ENCODE measurements around the gene TUFM.
A peak's percentile ranks its signal among the peaks of the same experiment; 100 is the strongest.
"Not testable (repeated sequence)": the region's sequence is repeated elsewhere in the genome, so short reads cannot be mapped to it uniquely, and the experiment has no call there.

TUFM gene

DNA sequence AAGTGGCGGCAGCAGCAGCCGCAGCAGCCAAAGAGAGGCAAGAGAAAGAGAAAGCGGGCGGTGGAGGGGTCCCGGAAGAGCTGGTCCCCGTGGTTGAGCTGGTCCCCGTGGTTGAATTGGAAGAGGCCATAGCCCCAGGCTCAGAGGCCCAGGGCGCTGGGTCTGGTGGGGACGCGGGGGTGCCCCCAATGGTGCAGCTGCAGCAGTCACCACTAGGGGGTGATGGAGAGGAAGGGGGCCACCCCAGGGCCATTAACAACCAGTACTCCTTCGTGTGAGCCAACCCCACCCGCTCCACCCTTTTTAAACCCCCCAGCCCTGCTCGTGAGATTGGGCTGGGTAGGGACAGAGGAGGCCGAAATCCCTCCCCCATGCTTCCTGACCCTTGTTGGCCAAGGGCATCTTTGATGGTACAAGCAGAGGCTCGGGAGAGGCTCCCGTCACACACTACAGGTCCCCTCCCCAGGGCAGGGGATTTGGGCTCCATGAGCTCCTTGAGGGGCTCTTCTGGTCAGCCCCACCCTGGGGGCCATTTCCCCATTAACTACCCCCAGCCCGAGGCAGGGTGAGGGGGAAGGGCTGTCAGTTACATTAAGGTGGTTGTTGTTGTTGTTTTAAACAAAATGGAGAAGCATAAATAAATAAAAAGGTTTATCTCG lies 27.5 kb upstream of the TUFM start:
- no peak overlapping the region for H3K4me3 ChIP-seq (ENCODE audit: low read depth, low read length)
- TF ChIP-seq, protein P1, sequence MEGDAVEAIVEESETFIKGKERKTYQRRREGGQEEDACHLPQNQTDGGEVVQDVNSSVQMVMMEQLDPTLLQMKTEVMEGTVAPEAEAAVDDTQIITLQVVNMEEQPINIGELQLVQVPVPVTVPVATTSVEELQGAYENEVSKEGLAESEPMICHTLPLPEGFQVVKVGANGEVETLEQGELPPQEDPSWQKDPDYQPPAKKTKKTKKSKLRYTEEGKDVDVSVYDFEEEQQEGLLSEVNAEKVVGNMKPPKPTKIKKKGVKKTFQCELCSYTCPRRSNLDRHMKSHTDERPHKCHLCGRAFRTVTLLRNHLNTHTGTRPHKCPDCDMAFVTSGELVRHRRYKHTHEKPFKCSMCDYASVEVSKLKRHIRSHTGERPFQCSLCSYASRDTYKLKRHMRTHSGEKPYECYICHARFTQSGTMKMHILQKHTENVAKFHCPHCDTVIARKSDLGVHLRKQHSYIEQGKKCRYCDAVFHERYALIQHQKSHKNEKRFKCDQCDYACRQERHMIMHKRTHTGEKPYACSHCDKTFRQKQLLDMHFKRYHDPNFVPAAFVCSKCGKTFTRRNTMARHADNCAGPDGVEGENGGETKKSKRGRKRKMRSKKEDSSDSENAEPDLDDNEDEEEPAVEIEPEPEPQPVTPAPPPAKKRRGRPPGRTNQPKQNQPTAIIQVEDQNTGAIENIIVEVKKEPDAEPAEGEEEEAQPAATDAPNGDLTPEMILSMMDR (IDR thresholded peaks at IDR 0.05; ENCODE audit: borderline replicate concordance, insufficient read depth, low read depth, low read length): peak; percentile 88

DNA sequence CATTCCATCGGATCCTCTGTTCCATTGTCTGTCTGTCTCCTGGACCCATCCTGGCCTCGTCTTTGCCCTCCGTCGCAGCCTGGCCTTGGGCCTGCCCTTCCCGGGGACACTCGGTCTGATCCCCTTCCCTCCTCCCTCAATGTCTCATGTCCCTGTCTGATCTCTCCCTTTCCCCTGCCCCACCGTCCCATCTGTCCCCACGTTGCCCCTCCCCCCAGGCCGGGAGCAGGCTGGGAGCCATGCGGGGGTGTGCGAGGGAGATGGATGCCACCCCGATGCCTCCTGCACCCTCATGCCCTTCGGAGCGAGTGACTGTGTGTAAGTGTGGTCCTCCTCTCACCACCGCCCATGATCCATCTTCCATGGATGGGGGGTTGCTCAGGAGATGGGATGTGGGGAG lies 26.8 kb upstream of the TUFM start:
- TF ChIP-seq, protein P1 (IDR thresholded peaks at IDR 0.05; ENCODE audit: borderline replicate concordance, insufficient read depth, low read depth, low read length): no peak
- no peak overlapping the region for H3K4me3 ChIP-seq (ENCODE audit: low read depth, low read length)

DNA sequence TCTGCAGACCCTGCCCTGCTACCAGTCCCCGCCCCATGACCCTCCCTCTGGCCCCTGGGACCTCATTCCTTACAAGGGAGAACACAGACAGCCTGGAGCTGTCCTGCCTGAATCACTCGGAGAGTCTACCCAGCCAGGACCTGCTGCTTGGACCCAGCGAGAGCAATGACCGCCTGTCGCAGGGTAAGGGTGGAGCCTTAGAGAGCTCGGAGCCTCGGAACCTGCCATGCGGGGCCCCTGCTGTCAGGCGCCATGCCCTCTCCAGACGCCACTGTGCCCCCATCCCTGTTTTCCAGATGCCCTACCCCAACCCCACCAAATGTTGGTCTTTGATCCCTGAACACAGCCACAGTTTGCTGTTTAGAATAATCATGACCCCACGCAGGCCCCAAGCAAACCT lies 23.1 kb upstream of the TUFM start:
- no peak overlapping the region for H3K4me3 ChIP-seq (ENCODE audit: low read depth, low read length)
- TF ChIP-seq, protein P1 (IDR thresholded peaks at IDR 0.05; ENCODE audit: borderline replicate concordance, insufficient read depth, low read depth, low read length): no peak

DNA sequence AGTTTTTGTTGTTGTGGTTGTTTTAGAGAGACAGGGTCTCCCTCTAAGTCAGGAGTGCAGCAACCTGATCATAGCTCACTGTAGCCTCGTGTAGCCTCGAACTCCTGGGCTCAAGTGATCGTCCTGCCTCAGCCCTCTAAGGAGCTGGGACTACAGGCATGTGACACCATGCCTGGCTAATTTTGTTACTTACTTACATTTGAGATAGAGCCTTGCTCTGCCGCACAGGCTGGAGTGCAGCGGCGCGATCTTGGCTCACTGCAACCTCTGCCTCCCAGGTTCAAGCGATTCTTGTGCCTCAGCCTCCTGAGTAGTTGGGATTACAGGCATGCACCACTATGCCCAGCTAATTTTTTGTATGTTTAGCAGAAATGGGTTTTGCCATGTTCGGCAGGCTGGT lies 21.5 kb upstream of the TUFM start:
- not testable (repeated sequence) for H3K4me3 ChIP-seq (ENCODE audit: low read depth, low read length)

DNA sequence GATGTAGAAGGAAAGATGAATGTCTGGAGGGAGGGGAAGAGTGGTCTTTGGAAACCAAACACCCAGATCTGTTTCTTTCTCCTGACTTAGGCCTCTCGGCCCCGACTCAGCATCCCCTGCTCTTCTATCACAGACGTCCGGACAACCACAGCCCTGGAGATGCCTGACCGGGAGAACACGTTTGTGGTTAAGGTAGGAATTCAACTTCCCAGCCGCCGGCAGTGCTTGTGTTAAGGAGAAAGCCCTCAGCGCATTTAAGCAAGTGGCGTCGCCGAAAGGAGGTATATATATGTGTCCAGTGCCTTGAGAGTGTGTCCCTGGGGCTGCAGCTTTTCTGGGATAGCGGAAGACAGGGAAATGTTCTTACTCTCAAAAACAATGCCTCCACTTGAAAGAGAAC lies 21.1 kb upstream of the TUFM start:
- H3K4me3 ChIP-seq (ENCODE audit: low read depth, low read length): no peak overlapping the region
- TF ChIP-seq, protein P1 (IDR thresholded peaks at IDR 0.05; ENCODE audit: borderline replicate concordance, insufficient read depth, low read depth, low read length): no peak

DNA sequence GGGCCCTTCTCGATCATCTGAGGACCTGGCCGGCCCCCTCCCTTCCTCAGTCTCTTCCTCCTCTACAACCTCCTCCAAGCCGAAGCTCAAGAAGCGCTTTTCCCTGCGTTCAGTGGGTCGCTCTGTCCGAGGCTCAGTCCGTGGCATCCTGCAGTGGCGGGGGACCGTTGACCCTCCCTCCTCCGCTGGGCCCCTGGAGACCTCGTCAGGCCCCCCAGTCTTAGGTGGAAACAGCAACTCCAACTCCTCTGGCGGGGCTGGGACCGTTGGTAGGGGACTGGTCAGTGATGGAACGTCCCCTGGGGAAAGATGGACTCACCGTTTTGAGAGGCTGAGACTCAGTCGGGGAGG lies 20.3 kb upstream of the TUFM start:
- no peak overlapping the region for H3K4me3 ChIP-seq (ENCODE audit: low read depth, low read length)

DNA sequence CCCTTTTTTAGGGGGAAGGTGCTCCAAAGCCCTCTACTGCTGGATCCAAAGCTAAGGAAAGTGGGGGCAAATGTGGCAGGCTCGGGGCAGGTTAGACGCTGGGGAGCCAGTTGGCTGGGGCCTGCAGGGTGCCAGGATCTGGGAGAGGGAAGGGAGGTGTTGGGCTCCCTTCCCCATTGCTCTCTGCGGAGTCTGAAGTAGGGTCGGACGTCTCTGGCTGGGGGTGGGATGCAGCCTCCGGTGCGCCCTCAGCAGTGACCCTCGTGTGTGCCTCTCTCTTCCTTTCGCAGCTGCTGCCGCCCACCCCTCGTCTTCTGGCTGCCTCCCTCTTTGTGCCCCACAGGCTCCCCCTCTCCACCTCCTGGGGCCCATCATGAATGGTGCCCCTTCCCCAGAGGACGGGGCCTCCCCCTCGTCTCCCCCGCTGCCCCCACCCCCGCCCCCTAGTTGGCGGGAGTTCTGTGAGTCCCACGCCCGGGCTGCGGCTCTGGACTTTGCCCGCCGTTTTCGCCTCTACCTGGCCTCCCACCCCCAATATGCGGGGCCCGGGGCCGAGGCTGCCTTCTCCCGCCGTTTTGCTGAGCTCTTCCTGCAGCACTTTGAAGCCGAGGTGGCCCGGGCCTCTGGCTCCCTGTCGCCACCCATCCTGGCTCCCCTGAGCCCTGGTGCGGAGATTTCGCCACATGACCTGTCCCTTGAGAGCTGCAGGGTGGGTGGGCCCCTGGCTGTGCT lies 19.7 kb upstream of the TUFM start:
- TF ChIP-seq, protein P1 (IDR thresholded peaks at IDR 0.05; ENCODE audit: borderline replicate concordance, insufficient read depth, low read depth, low read length): no peak
- no peak overlapping the region for H3K4me3 ChIP-seq (ENCODE audit: low read depth, low read length)

More for the DNA sequence above, 20.3 kb upstream of the TUFM start:
- TF ChIP-seq, protein P1 (IDR thresholded peaks at IDR 0.05; ENCODE audit: borderline replicate concordance, insufficient read depth, low read depth, low read length): no peak

Data from GM12875 (cell line).